ENCODE data around the gene SORBS1.

SORBS1 gene

GRCh38 chr10:95457319-95457886, 103.8 kb downstream of the SORBS1 start:
- DNase-seq, result no peak

- no peak for DNase-seq
These were observed 104.7 kb downstream of the SORBS1 start for GRCh38 chr10:95456516-95456915.

GRCh38 chr10:95454940-95455339, 106.2 kb downstream of the SORBS1 start:
- DNase-seq, result no peak

GRCh38 chr10:95454356-95454755, 106.8 kb downstream of the SORBS1 start:
- no peak for DNase-seq

GRCh38 chr10:95451568-95452524, 109.3 kb downstream of the SORBS1 start:
- no peak for DNase-seq

- DNase-seq, result no peak
These were observed 110.0 kb downstream of the SORBS1 start for GRCh38 chr10:95451150-95451549.

GRCh38 chr10:95450188-95450587, 111.0 kb downstream of the SORBS1 start:
- no peak for DNase-seq

- no peak for DNase-seq
These were observed 113.5 kb downstream of the SORBS1 start for GRCh38 chr10:95447685-95448084.

- DNase-seq, result peak; percentile 38
These were observed 115.2 kb downstream of the SORBS1 start for GRCh38 chr10:95445837-95446486.

GRCh38 chr10:95445223-95445836, 115.8 kb downstream of the SORBS1 start:
- no peak for DNase-seq

GRCh38 chr10:95444792-95445191, 116.4 kb downstream of the SORBS1 start:
- DNase-seq, result no peak

- no peak for DNase-seq
These were observed 117.5 kb downstream of the SORBS1 start for GRCh38 chr10:95443636-95444035.

GRCh38 chr10:95442341-95442740, 118.8 kb downstream of the SORBS1 start:
- no peak for DNase-seq

- DNase-seq, result no peak
These were observed 119.6 kb downstream of the SORBS1 start for GRCh38 chr10:95441547-95441923.

GRCh38 chr10:95440756-95441546, 120.2 kb downstream of the SORBS1 start:
- no peak for DNase-seq

GRCh38 chr10:95440038-95440725, 121.0 kb downstream of the SORBS1 start:
- DNase-seq, result no peak

GRCh38 chr10:95438781-95439180, 122.4 kb downstream of the SORBS1 start:
- no peak for DNase-seq

GRCh38 chr10:95437669-95438068, 123.5 kb downstream of the SORBS1 start:
- no peak for DNase-seq

GRCh38 chr10:95435548-95436279, 125.5 kb downstream of the SORBS1 start:
- no peak for DNase-seq

- no peak for DNase-seq
These were observed 126.6 kb downstream of the SORBS1 start for GRCh38 chr10:95434583-95434982.

- no peak for DNase-seq
These were observed 129.2 kb downstream of the SORBS1 start for GRCh38 chr10:95431900-95432342.

Measured in CD4-positive, alpha-beta T cell treated with Interleukin-12 subunit alpha and Interleukin-12 subunit beta, for 1 hour (primary cell).